HEK293 (cell line): ENCODE data around the gene SAPCD1.

Source experiments
- CTCF ChIA-PET: fragments of 350-600 bp; formaldehyde crosslinking; extraction: SDS; loops from one replicate; lab custom pipeline; 2021; ENCODE audit warnings: antibody characterized with exemption; lab: Yijun Ruan, JAX
- POLR2A ChIA-PET: fragments of 300-600 bp; formaldehyde crosslinking; extraction: SDS; loops from one replicate; lab custom pipeline; 2020; ENCODE audit warnings: antibody characterized with exemption, inconsistent platforms; lab: Yijun Ruan, JAX
- H3K27ac ChIP-seq: fragments of 200-500 bp; sonication (Bioruptor generic); 2 replicates; pipeline ENCODE4 v1.5.1; 2014; ENCODE audit warnings: low read depth, low read length, control low read depth, inconsistent platforms; ENCODE audit errors: extremely low read depth
- H3K36me3 ChIP-seq, 2 experiments: fragments of 200-500 bp in 1 of 2; sonication (Bioruptor generic) in 1 of 2; 1 replicate in 1 of 2; 2 replicates in 1 of 2; pipeline ENCODE4 v1.5.1; 2014 to 2017; ENCODE audit warnings: inconsistent platforms in 2 of 2, low read length in 2 of 2; ENCODE audit not compliant: control insufficient read depth in 2 of 2, insufficient read depth in 1 of 2
- H3K4me1 ChIP-seq: fragments of 200-500 bp; sonication (Bioruptor generic); 2 replicates; pipeline ENCODE4 v1.5.1; 2014; ENCODE audit warnings: mild to moderate bottlenecking, low read length, inconsistent platforms; ENCODE audit not compliant: control insufficient read depth, insufficient read depth
- H3K4me3 ChIP-seq: 2 replicates; pipeline ENCODE4 v1.5.1; 2011; ENCODE audit warnings: low read depth, mild to moderate bottlenecking, control low read depth, low read length, moderate library complexity
- H3K9me3 ChIP-seq: fragments of 200-500 bp; sonication (Bioruptor generic); 2 replicates; pipeline ENCODE4 v1.5.1; 2014; ENCODE audit warnings: low read depth, low read length, inconsistent platforms; ENCODE audit not compliant: control insufficient read depth, insufficient read depth
- KLF17 ChIP-seq: fragments of 450-650 bp; formaldehyde crosslinking; IDR thresholded peaks from 2 replicates; pipeline ENCODE4 v1.5.1; 2016; ENCODE audit warnings: missing biosample characterization, missing genetic modification characterization
- PRDM6 ChIP-seq: fragments of 450-650 bp; formaldehyde crosslinking; IDR thresholded peaks from 2 replicates; pipeline ENCODE4 v1.5.1; 2017; ENCODE audit warnings: missing biosample characterization, missing genetic modification characterization
- REST ChIP-seq: fragments of 450-650 bp; formaldehyde crosslinking; IDR thresholded peaks from 2 replicates; pipeline ENCODE4 v1.5.1; 2016; ENCODE audit warnings: missing biosample characterization, missing genetic modification characterization
- ZBTB44 ChIP-seq: fragments of 450-650 bp; IDR thresholded peaks from 2 replicates; pipeline ENCODE4 v1.5.1; 2018; ENCODE audit warnings: missing biosample characterization, mild to moderate bottlenecking, missing genetic modification characterization
- ZNF311 ChIP-seq: fragments of 450-650 bp; formaldehyde crosslinking; IDR thresholded peaks from 2 replicates; pipeline ENCODE4 v1.5.1; 2017; ENCODE audit warnings: missing biosample characterization, missing genetic modification characterization, borderline replicate concordance
- ZNF335 ChIP-seq: fragments of 450-650 bp; formaldehyde crosslinking; conservative IDR thresholded peaks from 2 replicates; pipeline ENCODE4 v1.5.1; 2016; ENCODE audit warnings: missing biosample characterization, missing genetic modification characterization
- ZNF600 ChIP-seq: fragments of 450-650 bp; formaldehyde crosslinking; IDR thresholded peaks from 2 replicates; pipeline ENCODE4 v1.5.1; 2016; ENCODE audit warnings: missing biosample characterization, missing genetic modification characterization
- ZNF658 ChIP-seq: fragments of 450-650 bp; formaldehyde crosslinking; IDR thresholded peaks from 2 replicates; pipeline ENCODE4; 2016; ENCODE audit warnings: missing biosample characterization, missing genetic modification characterization
- TF ChIP-seq, protein P1 (sequence below): fragments of 450-650 bp; formaldehyde crosslinking; IDR thresholded peaks from 2 replicates; pipeline ENCODE4 v1.5.1; 2017; ENCODE audit warnings: missing biosample characterization, missing genetic modification characterization
- TF ChIP-seq, protein P2 (sequence below): IDR thresholded peaks from 2 replicates; pipeline ENCODE4 v1.6.1; 2011; ENCODE audit warnings: mild to moderate bottlenecking, low read depth, low read length, borderline replicate concordance

Gene SAPCD1

DNA sequence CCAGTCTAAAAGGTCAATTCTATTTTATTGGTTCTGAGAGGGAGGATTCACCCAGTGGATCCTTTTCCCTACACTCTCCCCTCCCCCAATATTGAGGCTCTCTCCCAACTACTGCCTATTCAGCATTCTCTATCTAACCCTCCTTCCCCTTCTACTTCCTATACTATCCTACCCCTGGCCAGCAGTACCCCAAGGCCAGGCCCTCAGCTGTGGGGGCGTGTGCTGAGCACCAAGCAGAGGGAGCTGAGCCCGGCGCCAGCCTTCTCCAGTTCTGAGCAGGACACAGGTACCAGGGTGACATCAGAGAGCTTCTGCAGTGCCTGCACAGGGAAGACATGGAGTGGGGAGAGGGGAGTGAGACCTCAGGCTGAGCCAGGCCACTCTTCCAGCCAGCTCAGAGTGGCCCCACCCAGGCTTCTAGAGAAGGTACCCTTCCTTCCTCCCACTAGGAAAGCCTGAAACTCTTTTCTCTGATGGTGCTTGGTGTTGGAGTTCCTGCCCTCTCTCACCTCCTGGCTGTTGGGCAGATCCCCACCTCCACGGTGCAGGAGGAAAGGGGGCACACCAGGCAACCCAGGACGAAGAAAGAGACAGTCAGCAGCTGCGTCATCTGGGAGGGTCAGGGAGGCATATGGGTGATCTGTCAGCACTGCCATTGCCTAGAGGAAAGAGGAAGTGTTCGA, 35.3 kb upstream of the SAPCD1 start (continued):
- TF ChIP-seq, protein P1, sequence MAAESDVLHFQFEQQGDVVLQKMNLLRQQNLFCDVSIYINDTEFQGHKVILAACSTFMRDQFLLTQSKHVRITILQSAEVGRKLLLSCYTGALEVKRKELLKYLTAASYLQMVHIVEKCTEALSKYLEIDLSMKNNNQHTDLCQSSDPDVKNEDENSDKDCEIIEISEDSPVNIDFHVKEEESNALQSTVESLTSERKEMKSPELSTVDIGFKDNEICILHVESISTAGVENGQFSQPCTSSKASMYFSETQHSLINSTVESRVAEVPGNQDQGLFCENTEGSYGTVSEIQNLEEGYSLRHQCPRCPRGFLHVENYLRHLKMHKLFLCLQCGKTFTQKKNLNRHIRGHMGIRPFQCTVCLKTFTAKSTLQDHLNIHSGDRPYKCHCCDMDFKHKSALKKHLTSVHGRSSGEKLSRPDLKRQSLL (tag by site-specific recombination): no peak

DNA sequence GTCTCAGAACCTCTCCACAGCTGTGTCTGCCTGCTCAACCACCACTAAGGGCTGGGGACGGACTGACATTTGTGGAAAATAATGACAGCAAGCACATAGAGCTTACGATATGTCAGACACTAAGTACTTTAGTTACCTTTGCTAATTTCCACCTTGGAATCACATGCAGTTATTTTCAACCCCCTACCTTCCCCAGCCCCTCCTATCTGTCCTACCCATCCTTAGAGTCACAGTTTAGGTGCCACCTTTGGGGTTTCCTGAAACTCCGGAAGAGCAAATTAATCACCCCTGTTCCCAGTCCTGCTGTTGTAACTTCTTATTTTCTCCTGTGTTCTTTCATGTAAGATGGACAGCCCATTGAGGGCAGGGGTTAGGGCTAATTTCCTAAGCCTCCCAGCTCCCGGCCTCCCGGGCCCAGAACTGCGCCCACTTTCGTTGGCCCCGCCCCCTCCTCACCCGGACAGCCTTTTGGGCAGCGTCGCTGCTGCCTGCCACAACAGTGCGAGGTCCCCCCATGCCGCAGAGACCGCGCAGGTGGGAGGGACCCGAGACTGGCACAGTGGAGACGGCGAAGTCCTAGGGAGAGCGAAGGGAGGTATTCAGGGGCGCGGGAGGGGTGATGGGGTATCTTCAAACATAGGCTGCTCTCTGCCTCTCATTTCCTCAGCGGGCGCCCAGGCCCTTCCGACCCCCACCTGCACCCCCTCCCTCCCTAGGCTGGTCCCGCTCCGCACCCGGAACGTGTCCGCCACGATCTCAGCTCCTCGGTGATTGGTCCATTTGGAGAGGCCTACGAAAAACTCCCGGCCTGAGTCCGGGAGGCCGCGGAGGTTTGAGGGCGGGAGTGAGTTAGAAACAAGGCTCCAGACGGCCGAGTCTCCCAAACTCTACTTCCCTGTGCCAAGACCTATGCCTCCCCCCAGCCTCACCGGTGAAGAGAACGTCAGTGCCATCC, 34.5 kb upstream of the SAPCD1 start:
- no peak overlapping the region for H3K4me3 ChIP-seq
- H3K27ac ChIP-seq: no peak overlapping the region
- TF ChIP-seq ZNF600 (no peak), ZNF658 (tag by site-specific recombination) (no peak), KLF17 (tag by site-specific recombination) (no peak), ZNF335 (tag by site-specific recombination) (no peak), REST (no peak), ZNF311 (no peak), ZBTB44 (tag by site-specific recombination) (no peak), PRDM6 (tag by site-specific recombination) (no peak)
- TF ChIP-seq, protein P2, sequence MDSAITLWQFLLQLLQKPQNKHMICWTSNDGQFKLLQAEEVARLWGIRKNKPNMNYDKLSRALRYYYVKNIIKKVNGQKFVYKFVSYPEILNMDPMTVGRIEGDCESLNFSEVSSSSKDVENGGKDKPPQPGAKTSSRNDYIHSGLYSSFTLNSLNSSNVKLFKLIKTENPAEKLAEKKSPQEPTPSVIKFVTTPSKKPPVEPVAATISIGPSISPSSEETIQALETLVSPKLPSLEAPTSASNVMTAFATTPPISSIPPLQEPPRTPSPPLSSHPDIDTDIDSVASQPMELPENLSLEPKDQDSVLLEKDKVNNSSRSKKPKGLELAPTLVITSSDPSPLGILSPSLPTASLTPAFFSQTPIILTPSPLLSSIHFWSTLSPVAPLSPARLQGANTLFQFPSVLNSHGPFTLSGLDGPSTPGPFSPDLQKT: no peak
- CTCF ChIA-PET: interaction anchor here (0.6 to 3.6 kb wide), 10 partner anchors 8 to 322 kb away, joined by 3 to 28 read pairs (median 5); partner anchors contain the start of genes ABHD16A and CLIC1
- no peaks in the 10 kb centered on the region for H3K9me3 ChIP-seq
- H3K4me1 ChIP-seq: no peaks in the 10 kb centered on the region
- POLR2A ChIA-PET: interaction anchor here (1.4 to 4.7 kb wide), 3 partner anchors 11 to 99 kb away, joined by 6 to 54 read pairs (median 52); partner anchors contain the start of genes ABHD16A, HSPA1B and MSH5
- H3K36me3 ChIP-seq: peaks cover 6 to 48% of the 10 kb centered on the region in 2 experiments; a peak in 2 of 3 replicates
